GM21825 (cell line): ENCODE results near the gene RNF43.

Source experiments
- ATAC-seq: cut with Tn5 transposase; IDR thresholded peaks from one replicate; pipeline ENCODE4 v1.9.1; 2021; ENCODE audit warnings: mild to moderate bottlenecking, moderate library complexity; ENCODE audit not compliant: unreplicated experiment

RNF43 gene

GRCh38 chr17:58382872-58383242 is 34.5 kb downstream of the RNF43 start:
- ATAC-seq, result no peak

GRCh38 chr17:58382108-58382871 is 35.0 kb downstream of the RNF43 start:
- ATAC-seq, result peak; percentile 76

- no peak for ATAC-seq
These were observed 36.0 kb downstream of the RNF43 start for GRCh38 chr17:58381124-58382035.

GRCh38 chr17:58380207-58381123 is 36.9 kb downstream of the RNF43 start:
- ATAC-seq, result no peak

- no peak for ATAC-seq
These were observed 37.9 kb downstream of the RNF43 start for GRCh38 chr17:58379511-58379824.

GRCh38 chr17:58378733-58379510 is 38.4 kb downstream of the RNF43 start:
- ATAC-seq, result no peak

GRCh38 chr17:58377661-58378060 is 39.7 kb downstream of the RNF43 start:
- ATAC-seq, result no peak

GRCh38 chr17:58377093-58377601 is 40.2 kb downstream of the RNF43 start:
- ATAC-seq, result no peak

GRCh38 chr17:58376472-58377000 is 40.8 kb downstream of the RNF43 start:
- no peak for ATAC-seq

- ATAC-seq, result no peak
These were observed 41.5 kb downstream of the RNF43 start for GRCh38 chr17:58375811-58376210.

GRCh38 chr17:58375256-58375655 is 42.1 kb downstream of the RNF43 start:
- no peak for ATAC-seq

GRCh38 chr17:58373923-58374322 is 43.4 kb downstream of the RNF43 start:
- ATAC-seq, result no peak

GRCh38 chr17:58373003-58373402 is 44.3 kb downstream of the RNF43 start:
- ATAC-seq, result no peak

GRCh38 chr17:58371300-58371950 is 45.9 kb downstream of the RNF43 start:
- ATAC-seq, result no peak

- no peak for ATAC-seq
These were observed 46.6 kb downstream of the RNF43 start for GRCh38 chr17:58370716-58371115.

- ATAC-seq, result no peak
These were observed 47.0 kb downstream of the RNF43 start for GRCh38 chr17:58370309-58370708.

- ATAC-seq, result no peak
These were observed 47.9 kb downstream of the RNF43 start for GRCh38 chr17:58369214-58370031.

GRCh38 chr17:58368860-58369213 is 48.5 kb downstream of the RNF43 start:
- ATAC-seq, result no peak
